Prostate gland (tissue), 2 donors: ENCODE data around the gene DENND1B.
"Not testable (repeated sequence)": the region's sequence is repeated elsewhere in the genome, so short reads cannot be mapped to it uniquely, and the experiment has no call there.

Experiments used
- POLR2A ChIP-seq: fragments of 450-650 bp; IDR thresholded peaks from one replicate; pipeline ENCODE4 v1.6.1; 2016; ENCODE audit warnings: antibody characterized with exemption, mild to moderate bottlenecking
- POLR2AphosphoS5 ChIP-seq: sonication (generic); formaldehyde crosslinking; IDR thresholded peaks from one replicate; pipeline ENCODE4 v1.6.1; 2017; ENCODE audit warnings: antibody characterized with exemption
- TF ChIP-seq, protein P1 (sequence below), 4 experiments: fragments of 200-600 bp in 2 of 4; fragments of 450-650 bp in 2 of 4; sonication (generic) in 2 of 4; IDR thresholded peaks; 1 replicate in 3 of 4; 2 replicates in 1 of 4; pipeline ENCODE4 v1.5.1; 2016 to 2019; ENCODE audit warnings: antibody characterized with exemption in 4 of 4, mild to moderate bottlenecking in 2 of 4, moderate library complexity in 2 of 4

DNA sequence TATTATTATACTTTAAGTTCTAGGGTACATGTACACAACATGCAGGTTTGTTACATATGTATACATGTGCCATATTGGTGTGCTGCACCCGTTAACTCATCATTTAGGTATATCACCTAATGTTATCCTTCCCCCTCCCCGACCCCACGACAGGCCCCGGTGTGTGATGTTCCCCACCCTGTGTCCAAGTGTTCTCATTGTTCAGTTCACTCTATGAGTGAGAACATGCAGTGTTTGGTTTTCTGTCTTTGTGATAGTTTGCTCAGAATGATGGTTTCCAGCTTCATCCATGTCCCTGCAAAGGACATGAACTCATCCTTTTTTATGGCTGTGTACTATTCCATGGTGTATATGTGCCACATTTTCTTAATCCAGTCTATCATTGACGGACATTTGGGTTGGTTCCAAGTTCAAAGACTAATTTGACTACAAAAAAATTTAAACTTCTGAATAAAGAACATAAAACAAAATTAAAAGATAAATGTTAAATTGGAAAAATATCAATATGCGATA is 22.6 kb downstream of the DENND1B start:
- not testable (repeated sequence) for TF ChIP-seq POLR2A, POLR2AphosphoS5
- TF ChIP-seq, protein P1, sequence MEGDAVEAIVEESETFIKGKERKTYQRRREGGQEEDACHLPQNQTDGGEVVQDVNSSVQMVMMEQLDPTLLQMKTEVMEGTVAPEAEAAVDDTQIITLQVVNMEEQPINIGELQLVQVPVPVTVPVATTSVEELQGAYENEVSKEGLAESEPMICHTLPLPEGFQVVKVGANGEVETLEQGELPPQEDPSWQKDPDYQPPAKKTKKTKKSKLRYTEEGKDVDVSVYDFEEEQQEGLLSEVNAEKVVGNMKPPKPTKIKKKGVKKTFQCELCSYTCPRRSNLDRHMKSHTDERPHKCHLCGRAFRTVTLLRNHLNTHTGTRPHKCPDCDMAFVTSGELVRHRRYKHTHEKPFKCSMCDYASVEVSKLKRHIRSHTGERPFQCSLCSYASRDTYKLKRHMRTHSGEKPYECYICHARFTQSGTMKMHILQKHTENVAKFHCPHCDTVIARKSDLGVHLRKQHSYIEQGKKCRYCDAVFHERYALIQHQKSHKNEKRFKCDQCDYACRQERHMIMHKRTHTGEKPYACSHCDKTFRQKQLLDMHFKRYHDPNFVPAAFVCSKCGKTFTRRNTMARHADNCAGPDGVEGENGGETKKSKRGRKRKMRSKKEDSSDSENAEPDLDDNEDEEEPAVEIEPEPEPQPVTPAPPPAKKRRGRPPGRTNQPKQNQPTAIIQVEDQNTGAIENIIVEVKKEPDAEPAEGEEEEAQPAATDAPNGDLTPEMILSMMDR (IDR thresholded peaks at IDR 0.05) = not testable (repeated sequence)
